MM.1S (cell line): Measurements from ENCODE around the gene ZNF30.
"Not testable (repeated sequence)": the region's sequence is repeated elsewhere in the genome, so short reads cannot be mapped to it uniquely, and the experiment has no call there.

Source experiments
- DNase-seq: peaks from one replicate; pipeline ENCODE4 v3.0.0-alpha.2; 2015
- H2AFZ ChIP-seq: fragments of 300-600 bp; sonication (generic); 2 replicates; pipeline ENCODE4 v1.6.0; 2016; ENCODE audit warnings: antibody characterized with exemption, low read length
- H3F3A ChIP-seq: fragments of 300-600 bp; sonication (generic); 2 replicates; pipeline ENCODE4 v1.6.1; 2016; ENCODE audit warnings: mild to moderate bottlenecking, antibody characterized with exemption, low read length, moderate library complexity, mixed read lengths; ENCODE audit not compliant: insufficient read depth
- H3K27ac ChIP-seq: fragments of 300-600 bp; sonication (generic); 2 replicates; pipeline ENCODE4 v1.5.1; 2016; ENCODE audit warnings: mild to moderate bottlenecking, low read length
- H3K27me3 ChIP-seq: fragments of 300-600 bp; sonication (generic); replicated peaks from 2 replicates; pipeline ENCODE4 v1.6.0; 2016; ENCODE audit warnings: low read length; ENCODE audit not compliant: insufficient read depth
- H3K36me3 ChIP-seq: fragments of 300-600 bp; sonication (generic); replicated peaks from 2 replicates; pipeline ENCODE4 v1.6.1; 2016; ENCODE audit warnings: mild to moderate bottlenecking, low read length, mixed read lengths; ENCODE audit not compliant: insufficient read depth
- H3K4me1 ChIP-seq: fragments of 300-600 bp; sonication (generic); 2 replicates; pipeline ENCODE4 v1.6.1; 2016; ENCODE audit warnings: low read length, mixed read lengths
- H3K4me2 ChIP-seq: fragments of 300-600 bp; sonication (generic); 2 replicates; pipeline ENCODE4 v1.6.0; 2016; ENCODE audit warnings: low read depth, low read length
- H3K4me3 ChIP-seq: fragments of 300-600 bp; sonication (generic); 2 replicates; pipeline ENCODE4 v1.5.1; 2016; ENCODE audit warnings: low read length, mixed read lengths
- H3K79me2 ChIP-seq: fragments of 300-600 bp; sonication (generic); 2 replicates; pipeline ENCODE4 v1.6.1; 2016; ENCODE audit warnings: mixed run types, low read length, mixed read lengths
- H3K9ac ChIP-seq: fragments of 300-600 bp; sonication (generic); 2 replicates; pipeline ENCODE4 v1.6.1; 2016; ENCODE audit warnings: low read length, mixed read lengths
- H3K9me2 ChIP-seq: fragments of 300-600 bp; sonication (generic); replicated peaks from 2 replicates; pipeline ENCODE4 v1.6.1; 2016; ENCODE audit warnings: mild to moderate bottlenecking, low read length, mixed read lengths; ENCODE audit not compliant: insufficient read depth
- H3K9me3 ChIP-seq: fragments of 300-600 bp; sonication (generic); replicated peaks from 2 replicates; pipeline ENCODE4 v1.6.1; 2016; ENCODE audit warnings: mild to moderate bottlenecking, low read length, mixed read lengths; ENCODE audit not compliant: insufficient read depth
- H4K20me1 ChIP-seq: fragments of 300-600 bp; sonication (generic); 2 replicates; pipeline ENCODE4 v1.6.1; 2016; ENCODE audit warnings: mild to moderate bottlenecking, low read length, moderate library complexity, mixed read lengths; ENCODE audit not compliant: insufficient read depth
- CTCF ChIP-seq: fragments of 300-600 bp; sonication (generic); IDR thresholded peaks from 2 replicates; pipeline ENCODE4 v1.5.1; 2016; ENCODE audit warnings: antibody characterized with exemption, low read length, mixed read lengths
- EZH2 ChIP-seq: fragments of 300-600 bp; sonication (generic); optimal IDR thresholded peaks from 2 replicates; pipeline ENCODE3; 2017; ENCODE audit warnings: low read depth, mild to moderate bottlenecking, antibody characterized with exemption, low read length, mixed read lengths
- EZH2phosphoT487 ChIP-seq: fragments of 300-600 bp; sonication (generic); IDR thresholded peaks from 2 replicates; pipeline ENCODE4 v1.6.1; 2018; ENCODE audit warnings: antibody characterized with exemption, low read length

The ZNF30 gene

GRCh38 chr19:34989298-34989697, 62.6 kb downstream of the ZNF30 start:
- no peak overlapping the region for H2AFZ ChIP-seq
- no peaks in the 10 kb centered on the region for H3F3A ChIP-seq
- TF ChIP-seq EZH2phosphoT487: no peak
- TF ChIP-seq CTCF: no peak
- TF ChIP-seq EZH2: no peak
- no peaks in the 10 kb centered on the region for H4K20me1 ChIP-seq
- H3K27me3 ChIP-seq: peaks cover 8% of the 10 kb centered on the region; the same call in 1 of the 2 replicates
- no peak overlapping the region for H3K9ac ChIP-seq
- no peak overlapping the region for H3K4me2 ChIP-seq
- no peaks in the 10 kb centered on the region for H3K4me1 ChIP-seq
- H3K9me3 ChIP-seq: no peaks in the 10 kb centered on the region
- H3K36me3 ChIP-seq: no peaks in the 10 kb centered on the region
- H3K9me2 ChIP-seq: no peaks in the 10 kb centered on the region
- no peaks in the 10 kb centered on the region for H3K79me2 ChIP-seq
- no peak overlapping the region for H3K27ac ChIP-seq
- H3K4me3 ChIP-seq: no peak overlapping the region
- DNase-seq: no peak

- Histone ChIP-seq H3K9ac (no peak overlapping the region), H3K9me2 (no peaks in the 10 kb centered on the region), H2AFZ (no peak overlapping the region), H3F3A (no peaks in the 10 kb centered on the region), H3K4me1 (0 out of 2 replicates have a peak, but pooled peaks cover 10% of the 10 kb centered on the region), H3K27me3 (peaks cover 8% of the 10 kb centered on the region; the same call in 1 of the 2 replicates), H3K36me3 (no peaks in the 10 kb centered on the region), H3K27ac (no peak overlapping the region), H4K20me1 (no peaks in the 10 kb centered on the region), H3K79me2 (no peaks in the 10 kb centered on the region), H3K4me2 (no peak overlapping the region), H3K4me3 (no peak overlapping the region), H3K9me3 (no peaks in the 10 kb centered on the region)
- no peak for TF ChIP-seq EZH2phosphoT487
- no peak for TF ChIP-seq EZH2
- TF ChIP-seq CTCF: no peak
- DNase-seq: no peak
Measured at GRCh38 chr19:34990578-34991192, 64.0 kb downstream of the ZNF30 start.

- TF ChIP-seq EZH2: no peak
- TF ChIP-seq CTCF: no peak
- TF ChIP-seq EZH2phosphoT487: no peak
- Histone ChIP-seq H3K27ac (no peak overlapping the region), H3K9me2 (no peaks in the 10 kb centered on the region), H3K9me3 (no peaks in the 10 kb centered on the region), H3K79me2 (no peaks in the 10 kb centered on the region), H3K36me3 (no peaks in the 10 kb centered on the region), H3K4me3 (no peak overlapping the region), H2AFZ (no peak overlapping the region), H3K9ac (no peak overlapping the region), H3K4me1 (0 out of 2 replicates have a peak, but pooled peaks cover 10% of the 10 kb centered on the region), H3F3A (no peaks in the 10 kb centered on the region), H4K20me1 (no peaks in the 10 kb centered on the region), H3K27me3 (peaks cover 8% of the 10 kb centered on the region; the same call in 1 of the 2 replicates), H3K4me2 (no peak overlapping the region)
- no peak for DNase-seq
Measured at GRCh38 chr19:34991542-34992333, 65.0 kb downstream of the ZNF30 start.

GRCh38 chr19:34992582-34992981, 65.9 kb downstream of the ZNF30 start:
- not testable (repeated sequence) for H3K9ac ChIP-seq, DNase-seq, H3K4me1 ChIP-seq, H3K36me3 ChIP-seq, H4K20me1 ChIP-seq, H3K9me2 ChIP-seq, H3K27me3 ChIP-seq, H3K4me3 ChIP-seq, H2AFZ ChIP-seq, H3K27ac ChIP-seq, H3K9me3 ChIP-seq, H3K79me2 ChIP-seq, H3K4me2 ChIP-seq, H3F3A ChIP-seq
